K562 (cell line): Measurements from ENCODE around the gene MET. TPM values are rescaled to one million over a fixed set of nuclear protein-coding genes. Genes with fewer than 3 reads are reported as not detected.

Experiments used
- CEBPB ChIP-seq: fragments of 450-650 bp; IDR thresholded peaks from 2 replicates; pipeline ENCODE4 v1.6.1; 2016; ENCODE audit warnings: missing genetic modification characterization, missing compliant biosample characterization
- FOXJ2 ChIP-seq: fragments of 200-800 bp; sonication (Bioruptor generic); IDR thresholded peaks from 2 replicates; pipeline ENCODE4 v1.6.1; 2016; ENCODE audit warnings: missing genetic modification characterization, missing compliant biosample characterization
- HINFP ChIP-seq: fragments of 450-650 bp; conservative IDR thresholded peaks from 2 replicates; pipeline ENCODE4 v1.6.1; 2016; ENCODE audit warnings: missing genetic modification characterization, low read depth, mild to moderate bottlenecking, control low read depth, missing compliant biosample characterization
- HLTF ChIP-seq: fragments of 450-650 bp; IDR thresholded peaks from 2 replicates; pipeline ENCODE4 v1.6.1; 2016
- KDM5B ChIP-seq: fragments of 200-600 bp; sonication (generic); IDR thresholded peaks from 2 replicates; pipeline ENCODE4 v1.6.1; 2012; ENCODE audit warnings: low read depth, mild to moderate bottlenecking, moderate library complexity, low read length, control low read depth, inconsistent platforms; ENCODE audit not compliant: insufficient replicate concordance
- NFE2 ChIP-seq: IDR thresholded peaks from 2 replicates; pipeline ENCODE4 v1.6.1; 2014; ENCODE audit warnings: antibody characterized with exemption, low read depth
- PBX2 ChIP-seq, 2 experiments: IDR thresholded peaks in 1 of 2; conservative IDR thresholded peaks in 1 of 2; 2 replicates each; pipeline ENCODE4 v1.6.1; 2016; ENCODE audit warnings: low read depth in 2 of 2, mild to moderate bottlenecking in 1 of 2, missing compliant biosample characterization in 1 of 2, missing genetic modification characterization in 1 of 2, moderate library complexity in 1 of 2
- PTRF ChIP-seq: fragments of 450-650 bp; IDR thresholded peaks from 2 replicates; pipeline ENCODE4 v1.6.1; 2016; ENCODE audit warnings: mild to moderate bottlenecking, missing genetic modification characterization, missing compliant biosample characterization
- RAD51 ChIP-seq: fragments of 450-650 bp; IDR thresholded peaks from 2 replicates; pipeline ENCODE4 v1.7.1; 2016; ENCODE audit warnings: low read depth, mild to moderate bottlenecking, borderline replicate concordance
- ZNF134 ChIP-seq: fragments of 250-450 bp; sonication (Bioruptor Pico); conservative IDR thresholded peaks from 2 replicates; pipeline ENCODE4 v1.4.0; 2020
- ZNF696 ChIP-seq: fragments of 250-450 bp; sonication (Bioruptor Pico); conservative IDR thresholded peaks from 2 replicates; pipeline ENCODE4 v1.4.0; 2020; ENCODE audit warnings: mild to moderate bottlenecking, moderate library complexity
- polyA plus RNA-seq, 8 experiments: library from polyadenylated mRNA; depleted of rRNA in 4 of 8; stranded (reverse) in 5 of 8; unstranded in 3 of 8; fragments of >200 nt; fragmentation: Nextera tagmentation in 2 of 8; fragmentation: Illumina TruSeq in 1 of 8; extraction: Ambion mirVana in 2 of 8; extraction: Trizol in 1 of 8; gene quantifications; 2 replicates each; pipeline versions ENCODE4 v1.2.1 to v1.2.3, GENCODE V29; 2011 to 2014; ENCODE audit warnings: inconsistent platforms in 1 of 8, missing spikeins in 1 of 8
- total RNA-seq, 7 experiments: library from RNA; depleted of rRNA in 6 of 7; stranded (reverse); fragments of >200 nt in 6 of 7; fragmentation: Illumina TruSeq in 2 of 7; extraction: Trizol in 2 of 7; gene quantifications; 2 replicates each; pipeline versions ENCODE4 v1.2.1 to v1.2.3, GENCODE V29; 2011 to 2021; ENCODE audit warnings: low replicate concordance in 1 of 7

MET gene
- total and polyA plus RNA-seq, 9 of the 15 experiments (the other 6 are each of a cell fraction or from before 2014, with no cell fraction given): 0.84 to 2.4 (median 1.1) TPM

GRCh38 chr7:116731445-116732335, 59.7 kb downstream of the MET start (continued):
- no peak for TF ChIP-seq HINFP (tag)
- TF ChIP-seq NFE2: no peak
- TF ChIP-seq PTRF: no peak
- no peak for TF ChIP-seq HLTF
- TF ChIP-seq RAD51: peak; percentile 69
- TF ChIP-seq ZNF134 (CRISPR knock-in tag): no peak
- no peak for TF ChIP-seq KDM5B
- no peak for TF ChIP-seq FOXJ2 (tag)
- TF ChIP-seq PBX2 (CRISPR knock-in tag; IDR thresholded peaks at IDR 0.05; ENCODE audit: low read depth): no peak
- TF ChIP-seq PBX2 (tag; conservative IDR thresholded peaks at IDR 0.05; ENCODE audit: low read depth): no peak
- no peak for TF ChIP-seq ZNF696 (CRISPR knock-in tag)
- peak; percentile 81 for TF ChIP-seq CEBPB (tag)
